DMS153 treated with DMSO at 0.1 percent for 48 hours (cell line): ENCODE measurements around the gene CHAF1A.

ENCODE experiments used
- DNase-seq: peaks from one replicate; lab custom pipeline; 2025; ENCODE audit not compliant: unreplicated experiment; lab: John Stamatoyannopoulos, UW

CHAF1A gene

DNA sequence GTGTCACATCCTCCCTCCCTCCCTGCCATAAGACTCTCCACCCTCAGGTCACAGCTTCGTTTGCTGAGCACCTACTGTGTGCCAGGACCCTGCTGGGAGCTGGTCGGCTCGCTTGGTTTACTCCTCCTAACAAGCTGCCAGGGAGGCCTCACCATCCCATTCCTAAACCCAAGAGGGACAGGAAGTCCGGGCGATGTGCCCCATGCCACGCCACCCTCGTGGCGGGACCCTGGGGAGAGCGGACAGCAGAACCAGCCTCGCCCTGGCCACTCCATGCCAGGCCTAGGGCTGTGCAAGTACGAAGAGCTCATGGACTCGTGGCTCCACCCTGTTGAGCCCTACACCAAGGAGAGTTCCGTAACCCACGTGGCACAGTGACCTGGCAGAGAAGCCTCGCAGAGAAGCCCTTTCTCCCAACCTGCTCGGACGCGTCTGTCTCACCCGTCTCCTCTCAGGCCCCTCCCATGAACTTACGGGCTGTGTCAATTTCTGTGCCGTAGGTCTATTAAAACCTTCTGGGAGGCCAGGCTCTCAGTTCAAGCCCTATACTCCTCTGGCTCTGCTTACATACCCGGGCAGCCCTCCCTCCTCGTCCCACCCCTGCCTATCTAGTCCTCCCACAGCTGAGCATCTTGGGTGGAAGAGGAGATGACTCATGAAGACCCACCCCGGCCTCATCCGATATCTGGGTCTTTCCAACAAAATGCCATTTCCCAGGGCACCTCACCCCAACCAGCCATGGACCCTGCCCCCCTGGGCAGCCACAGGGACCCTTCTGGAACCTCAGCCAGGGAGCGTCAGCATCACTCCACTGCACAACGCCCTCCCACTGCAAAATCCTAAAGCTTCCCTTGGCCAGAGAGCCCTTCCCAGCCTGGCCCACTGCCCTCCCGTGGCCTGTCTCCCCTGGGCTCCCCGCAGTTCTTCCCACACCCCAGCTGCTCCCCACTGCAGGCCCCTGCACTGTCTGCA is 52.6 kb downstream of the CHAF1A start:
- DNase-seq: no peak

GRCh38 chr19:4455719-4456475 is 53.5 kb downstream of the CHAF1A start:
- DNase-seq: no peak

DNA sequence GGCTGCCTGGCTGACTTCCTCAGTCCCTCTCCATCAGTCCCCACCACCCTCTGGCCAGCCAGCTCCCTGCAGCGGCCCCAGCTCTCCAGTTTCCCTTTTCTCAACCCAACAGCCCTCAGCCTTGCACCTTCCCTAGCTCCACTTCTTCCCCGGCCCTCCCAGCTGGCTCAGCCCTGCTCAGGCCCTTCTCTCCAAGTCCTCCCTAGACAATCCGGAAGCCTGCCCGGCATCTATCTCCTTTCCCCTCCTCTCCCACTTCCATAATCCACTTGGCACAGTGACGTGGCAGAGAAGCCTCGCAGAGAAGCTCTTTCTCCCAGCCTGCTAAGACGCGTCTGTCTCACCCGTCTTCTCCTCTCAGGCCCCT is 54.0 kb downstream of the CHAF1A start:
- DNase-seq: no peak

DNA sequence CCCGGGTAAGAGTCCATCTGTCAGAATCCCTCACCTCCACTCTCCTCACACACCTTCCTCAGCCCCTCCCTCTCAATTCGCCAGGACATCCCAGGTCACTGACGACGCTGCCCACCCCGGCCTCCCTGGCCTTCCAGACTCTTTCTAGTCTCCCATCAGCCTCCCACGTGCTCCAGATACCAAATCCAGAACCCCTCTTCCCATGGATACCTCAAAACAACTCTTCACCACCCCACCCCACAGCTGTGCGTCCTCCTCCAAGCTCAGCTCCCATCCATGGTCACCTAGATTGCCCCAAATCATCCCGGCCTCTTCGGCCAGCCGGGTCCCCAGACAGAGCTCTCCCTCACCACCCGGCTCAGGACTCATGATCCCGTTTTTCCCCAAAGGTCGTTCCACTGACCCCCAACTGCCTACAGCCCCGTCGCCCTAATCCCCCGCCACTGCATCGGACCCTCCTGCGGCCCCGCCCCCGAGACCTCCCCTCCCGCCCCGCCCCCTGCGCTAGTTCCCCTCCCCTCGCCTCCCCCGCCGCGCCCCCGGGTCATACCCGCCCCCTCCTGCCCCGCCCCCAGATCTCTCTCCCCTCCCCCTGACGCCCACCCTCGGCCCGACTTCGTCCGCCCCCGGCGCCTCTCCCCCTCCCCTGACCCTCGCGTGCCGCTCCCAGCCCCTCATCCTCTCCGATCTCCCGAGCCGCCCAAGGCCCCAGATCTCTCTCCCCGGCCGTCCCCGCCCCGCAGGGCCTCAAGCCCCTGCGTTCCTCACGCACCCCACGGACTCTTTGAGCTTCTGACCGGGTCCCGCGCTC is 54.6 kb downstream of the CHAF1A start:
- no peak for DNase-seq

GRCh38 chr19:4457654-4458395 is 55.4 kb downstream of the CHAF1A start, which contains the start of gene UBXN6:
Gene UBXN6, minus strand, starts transcription at chr19:4457794. Its CDS starts 97 bp downstream, at chr19:4457697.
- peak; percentile 94 for DNase-seq

- no peak for DNase-seq
These were observed 62.6 kb downstream of the CHAF1A start for GRCh38 chr19:4464815-4465581.

GRCh38 chr19:4467835-4468234 is 65.4 kb downstream of the CHAF1A start:
- no peak for DNase-seq

DNA sequence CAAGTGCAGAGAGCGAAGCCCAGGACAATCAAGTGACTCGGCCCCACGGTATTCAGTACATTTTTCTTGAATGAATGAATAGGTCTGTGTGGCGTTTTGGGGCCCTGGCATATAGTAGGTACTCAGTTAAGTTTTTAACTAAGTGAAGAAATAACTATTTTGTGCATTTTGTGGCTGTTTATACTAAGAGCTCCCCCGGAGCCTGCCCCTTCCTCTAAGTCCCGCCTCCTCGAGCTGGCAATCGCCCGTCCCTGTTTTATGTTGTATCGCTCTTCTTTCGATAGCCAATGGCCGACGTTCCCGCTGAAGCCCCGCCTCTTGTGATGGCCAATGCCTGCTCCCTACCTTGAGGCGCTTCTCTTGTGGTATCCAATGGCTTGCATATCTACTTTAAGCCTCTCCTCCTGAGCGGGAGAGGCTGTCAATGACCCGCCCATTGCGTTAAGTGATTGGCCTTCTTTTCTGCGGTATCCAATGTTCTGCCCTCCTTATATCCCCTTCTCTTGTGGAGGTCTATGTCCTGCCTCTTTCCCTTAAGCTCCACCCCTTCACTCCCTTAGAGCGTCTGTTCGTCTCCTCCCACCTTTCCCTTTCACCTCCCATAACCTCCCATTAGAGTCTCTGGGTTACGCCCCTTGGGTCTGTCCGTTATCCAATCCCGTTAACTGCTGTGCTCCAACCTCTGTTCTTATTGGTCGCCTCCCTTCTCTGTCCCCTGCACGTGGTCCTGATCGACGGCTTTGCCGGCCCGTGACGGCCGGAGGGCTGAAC is 69.1 kb downstream of the CHAF1A start:
- peak; percentile 100 for DNase-seq

DNA sequence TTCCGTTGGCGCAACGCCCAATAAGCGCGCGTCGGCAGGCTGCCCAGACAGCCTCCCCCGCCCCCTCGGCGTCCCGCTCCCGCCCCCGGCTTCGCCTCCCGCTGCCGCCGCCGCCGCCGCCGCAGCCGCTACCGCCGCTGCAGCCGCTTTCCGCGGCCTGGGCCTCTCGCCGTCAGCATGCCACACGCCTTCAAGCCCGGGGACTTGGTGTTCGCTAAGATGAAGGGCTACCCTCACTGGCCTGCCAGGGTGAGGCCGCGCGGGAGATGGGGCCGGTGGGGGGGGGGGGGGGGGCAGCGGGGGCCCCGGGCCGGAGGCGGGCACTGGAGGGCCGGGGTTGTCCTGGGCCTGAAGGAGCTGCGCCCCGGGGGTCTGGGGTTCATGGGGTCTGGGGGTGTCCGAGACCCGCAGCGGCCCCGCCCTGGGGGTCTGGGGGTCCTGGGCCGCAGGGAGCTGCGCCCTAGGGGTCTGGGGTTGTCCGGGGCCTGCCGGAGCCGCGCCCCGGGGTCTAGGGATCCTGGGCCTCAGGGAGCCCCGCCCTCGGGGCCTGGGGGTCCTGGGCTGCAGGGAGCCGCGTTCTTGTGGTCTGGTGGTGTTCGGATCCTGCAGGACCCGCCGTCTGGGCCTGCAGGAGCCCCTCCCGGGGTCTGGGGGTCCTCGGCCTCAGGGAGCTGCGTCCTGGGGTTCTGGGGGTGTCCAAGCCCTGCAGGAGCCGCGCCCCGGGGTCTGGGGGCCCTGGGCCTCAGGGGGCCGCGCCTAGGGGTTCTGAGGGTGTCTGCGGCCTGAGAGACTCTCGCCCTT is 69.9 kb downstream of the CHAF1A start, which contains the start of gene HDGFL2:
HDGFL2 (plus strand) TSS at position 124 of the 801 bp plus-strand sequence; CDS start at position 178, 54 bp downstream.
- no peak for DNase-seq

DNA sequence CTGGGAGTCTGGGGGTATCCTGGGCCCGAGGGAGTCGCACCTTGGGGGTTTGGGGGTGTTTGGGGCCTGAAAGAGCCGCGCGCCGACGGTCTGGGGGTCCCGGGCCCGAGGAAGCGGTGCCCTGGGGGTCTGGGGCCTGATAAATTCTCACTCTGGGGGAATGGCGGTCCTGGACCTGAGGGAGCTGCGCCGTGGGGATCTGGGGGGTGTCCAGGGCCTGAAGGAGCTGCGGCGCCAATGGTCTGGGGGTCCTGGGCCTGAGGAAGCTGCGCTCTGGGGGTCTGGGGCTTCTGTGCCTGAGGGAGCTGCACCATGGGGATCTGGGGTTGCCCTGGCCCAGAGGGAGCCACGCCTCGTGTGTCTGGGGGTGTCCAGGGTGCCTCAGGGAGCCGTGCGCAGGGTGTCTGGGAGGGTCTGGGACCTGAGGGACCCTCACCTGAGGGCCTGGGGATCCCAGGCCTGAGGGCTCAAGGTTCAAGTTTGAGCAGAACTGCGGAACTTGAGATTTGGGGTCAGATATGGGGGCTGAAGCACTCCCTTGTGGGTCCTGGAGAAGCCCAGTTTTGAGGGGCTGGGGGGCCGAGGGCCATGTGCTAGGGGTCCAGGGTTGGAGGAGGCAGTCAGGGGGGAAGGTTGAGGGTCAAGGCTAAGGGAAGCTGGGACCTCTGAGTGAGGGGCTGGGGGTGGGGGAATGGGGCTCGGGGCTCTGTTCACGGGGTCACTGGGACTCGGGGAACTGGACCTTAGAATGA is 70.7 kb downstream of the CHAF1A start:
- DNase-seq: no peak

DNA sequence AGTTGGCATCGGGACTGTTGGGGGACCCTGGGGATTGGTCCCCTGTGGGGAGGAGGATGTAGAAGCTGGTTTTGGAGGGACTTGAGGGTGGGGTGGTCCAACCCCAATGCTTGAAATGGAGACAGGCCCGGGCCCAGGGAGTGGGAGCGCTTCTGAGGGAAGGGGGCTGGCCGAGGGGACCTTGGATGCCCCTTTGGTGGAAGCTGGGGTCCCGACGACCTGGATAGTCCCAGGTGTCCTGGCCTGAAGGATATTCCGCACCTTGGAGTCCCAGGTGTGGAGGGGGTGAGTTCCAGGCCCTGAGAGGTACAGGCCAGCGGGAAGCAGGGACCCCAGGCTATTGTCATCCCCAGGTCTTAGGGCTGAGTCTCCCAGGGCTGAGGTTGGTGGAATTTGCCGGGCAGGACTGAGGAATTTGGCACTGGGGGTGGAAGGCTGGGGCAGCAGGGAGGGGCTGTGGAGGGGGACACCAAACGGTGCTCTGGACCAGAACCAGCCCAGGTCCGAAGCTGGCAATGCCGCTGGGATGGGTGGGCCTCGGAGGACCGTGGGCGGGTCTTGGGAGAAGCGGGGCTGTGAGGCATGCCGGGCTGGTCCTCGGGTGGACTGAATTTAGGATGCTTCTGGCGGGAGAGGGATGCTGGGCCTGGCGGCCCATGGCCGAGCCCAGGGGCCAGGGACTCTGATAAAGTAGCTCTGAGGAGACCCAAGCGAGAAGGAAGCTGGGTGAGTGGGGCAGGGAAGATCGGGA is 71.5 kb downstream of the CHAF1A start:
- no peak for DNase-seq

- DNase-seq: peak; percentile 43
These were observed 72.1 kb downstream of the CHAF1A start for GRCh38 chr19:4474514-4475022.

DNA sequence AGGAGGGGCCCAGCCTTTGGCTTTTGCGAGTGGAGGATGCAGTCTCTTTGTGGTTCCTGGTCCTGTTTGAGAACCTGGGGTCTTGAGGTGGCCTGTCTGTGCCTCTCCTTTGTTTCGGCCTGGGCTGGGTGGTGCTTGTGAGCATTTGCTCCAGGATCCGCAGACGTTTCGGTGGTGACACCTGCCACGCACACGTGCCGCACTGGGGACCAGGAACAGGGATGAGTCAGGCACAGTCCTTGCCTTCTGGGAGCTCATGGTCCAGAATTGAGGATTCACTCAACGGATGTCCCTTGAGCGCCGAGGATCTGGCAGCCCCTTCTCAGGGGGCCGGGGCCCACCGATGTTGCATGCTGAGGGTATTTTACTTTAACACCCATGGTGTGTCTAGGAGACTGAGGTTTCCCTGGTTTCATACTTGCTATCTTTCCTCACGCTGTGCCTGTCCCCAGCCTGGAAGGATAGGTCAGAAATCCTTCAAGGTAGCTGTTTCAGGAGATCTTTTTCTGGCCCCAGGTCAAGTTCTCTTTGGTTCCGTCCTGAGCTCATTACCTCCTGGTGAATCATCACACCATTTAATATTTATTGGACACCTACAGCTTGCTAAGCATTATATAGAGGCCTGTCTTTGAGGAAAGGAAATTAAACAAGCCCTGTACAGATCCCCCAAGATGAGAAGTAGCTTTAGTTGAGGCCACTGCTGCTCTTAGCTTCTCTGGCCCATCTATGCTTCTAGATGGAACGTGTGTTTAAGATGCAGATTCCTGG is 74.8 kb downstream of the CHAF1A start:
- DNase-seq: no peak

- DNase-seq: no peak
These were observed 80.4 kb downstream of the CHAF1A start for GRCh38 chr19:4482721-4483364.

DNA sequence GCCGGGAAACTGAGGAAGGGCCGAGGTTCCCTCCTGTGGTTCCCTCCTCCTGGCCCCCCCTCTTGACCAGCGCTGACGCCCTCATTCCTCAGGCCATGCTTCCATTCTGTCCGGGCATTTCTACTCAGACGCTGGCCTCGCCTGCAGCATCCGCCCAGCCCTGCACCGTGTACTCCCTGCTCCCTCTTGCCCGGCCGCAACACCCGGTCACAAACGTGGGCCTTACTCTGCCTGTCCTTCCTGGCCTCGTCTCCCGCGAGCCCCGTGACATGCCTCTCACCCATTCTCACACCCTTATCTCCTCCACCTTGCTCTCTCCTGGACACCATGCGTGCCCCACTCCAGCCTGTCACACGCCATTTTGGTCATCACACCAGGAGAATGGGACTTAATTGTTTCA is 80.9 kb downstream of the CHAF1A start:
- DNase-seq: no peak
